HG03103 (cell line): ENCODE results near the gene FIGN.

Experiments
- ATAC-seq: cut with Tn5 transposase; IDR thresholded peaks from one replicate; pipeline ENCODE4 v1.9.1; 2021; ENCODE audit warnings: low read depth; ENCODE audit not compliant: unreplicated experiment

FIGN gene

GRCh38 chr2:163580757-163581156 lies 155.1 kb downstream of the FIGN start:
- no peak for ATAC-seq

GRCh38 chr2:163574309-163574708 lies 161.5 kb downstream of the FIGN start:
- no peak for ATAC-seq

GRCh38 chr2:163573652-163574051 lies 162.2 kb downstream of the FIGN start:
- no peak for ATAC-seq

GRCh38 chr2:163572850-163573249 lies 163.0 kb downstream of the FIGN start:
- no peak for ATAC-seq

GRCh38 chr2:163571423-163572102 lies 164.2 kb downstream of the FIGN start:
- no peak for ATAC-seq

- ATAC-seq: no peak
Measured at GRCh38 chr2:163570391-163570790, 165.4 kb downstream of the FIGN start.

GRCh38 chr2:163565192-163565591 lies 170.6 kb downstream of the FIGN start:
- ATAC-seq: no peak

- no peak for ATAC-seq
Measured at GRCh38 chr2:163564236-163564635, 171.6 kb downstream of the FIGN start.

GRCh38 chr2:163563336-163563735 lies 172.5 kb downstream of the FIGN start:
- no peak for ATAC-seq

- no peak for ATAC-seq
Measured at GRCh38 chr2:163558251-163559021, 177.4 kb downstream of the FIGN start.

- ATAC-seq: no peak
Measured at GRCh38 chr2:163556511-163556910, 179.3 kb downstream of the FIGN start.

GRCh38 chr2:163554864-163555263 lies 180.9 kb downstream of the FIGN start:
- ATAC-seq: no peak

- no peak for ATAC-seq
Measured at GRCh38 chr2:163553601-163554000, 182.2 kb downstream of the FIGN start.

- no peak for ATAC-seq
Measured at GRCh38 chr2:163552758-163553157, 183.1 kb downstream of the FIGN start.

- ATAC-seq: no peak
Measured at GRCh38 chr2:163551616-163552373, 184.0 kb downstream of the FIGN start.

- ATAC-seq: no peak
Measured at GRCh38 chr2:163548970-163549369, 186.8 kb downstream of the FIGN start.
